OCI-LY3 (cell line): ENCODE results near the gene ETV6.

Source experiments
- CTCF ChIP-seq: fragments of 200-600, 300-600 bp; sonication (generic); IDR thresholded peaks from 2 replicates; pipeline ENCODE4 v1.5.1; 2014; ENCODE audit warnings: antibody characterized with exemption, low read length, low read depth
- EZH2phosphoT487 ChIP-seq: fragments of 200-600 bp; shearing (Covaris generic); IDR thresholded peaks from 2 replicates; pipeline ENCODE4 v1.6.1; 2018; ENCODE audit warnings: antibody characterized with exemption, mixed run types, low read depth

DNA sequence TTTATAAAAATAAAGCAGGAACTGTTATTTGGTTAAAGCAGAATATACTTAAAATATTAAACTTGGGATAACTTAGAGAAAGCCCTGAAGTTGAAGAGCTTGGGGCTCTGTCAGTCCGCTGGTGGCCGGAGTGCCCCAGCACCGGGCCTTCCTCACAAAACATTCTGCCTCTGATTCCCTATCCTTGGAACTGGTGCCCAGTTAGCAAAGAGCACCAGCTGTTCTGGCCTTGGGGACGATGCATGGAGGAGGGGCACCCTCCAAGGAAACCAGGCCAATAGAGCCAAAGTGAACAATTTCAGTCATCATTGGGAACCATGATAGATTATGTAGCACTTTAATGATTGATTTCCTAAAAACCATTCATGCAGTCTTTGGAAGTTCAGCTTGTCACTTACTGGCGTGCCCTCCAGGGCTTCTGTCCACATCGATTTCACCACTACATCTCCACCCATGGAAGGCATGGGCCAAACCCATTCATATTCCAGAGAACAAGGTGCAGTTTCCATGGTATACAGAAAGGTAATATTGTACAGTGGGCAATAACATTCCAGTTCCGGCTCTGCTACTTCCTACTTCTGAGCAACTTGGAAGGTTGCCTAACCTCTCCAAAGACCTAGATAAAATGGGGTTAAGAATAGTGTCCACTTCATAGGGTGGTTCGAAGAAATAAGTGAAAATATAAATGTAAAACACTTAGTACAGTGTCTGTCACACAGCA lies 145.9 kb downstream of the ETV6 start:
- no peak for TF ChIP-seq CTCF
- TF ChIP-seq EZH2phosphoT487, result no peak
